Peyer's patch (tissue), 4 donors: Measurements from ENCODE around the gene RBMS1.

Experiments
- POLR2A ChIP-seq, 2 donors: fragments of 450-650 bp; IDR thresholded peaks; one replicate each; pipeline ENCODE4 v1.5.1; 2017; ENCODE audit warnings: antibody characterized with exemption in 2 of 2, mild to moderate bottlenecking in 2 of 2, moderate library complexity in 2 of 2
- TF ChIP-seq, protein P1 (sequence below), 6 experiments: fragments of 450-650 bp in 4 of 6; fragments of 200-600 bp in 2 of 6; sonication (generic) in 1 of 6; IDR thresholded peaks; one replicate each; pipeline ENCODE4 v1.5.1; 2017 to 2019; ENCODE audit warnings: antibody characterized with exemption in 6 of 6, mild to moderate bottlenecking in 3 of 6, moderate library complexity in 1 of 6

- TF ChIP-seq, protein P1, sequence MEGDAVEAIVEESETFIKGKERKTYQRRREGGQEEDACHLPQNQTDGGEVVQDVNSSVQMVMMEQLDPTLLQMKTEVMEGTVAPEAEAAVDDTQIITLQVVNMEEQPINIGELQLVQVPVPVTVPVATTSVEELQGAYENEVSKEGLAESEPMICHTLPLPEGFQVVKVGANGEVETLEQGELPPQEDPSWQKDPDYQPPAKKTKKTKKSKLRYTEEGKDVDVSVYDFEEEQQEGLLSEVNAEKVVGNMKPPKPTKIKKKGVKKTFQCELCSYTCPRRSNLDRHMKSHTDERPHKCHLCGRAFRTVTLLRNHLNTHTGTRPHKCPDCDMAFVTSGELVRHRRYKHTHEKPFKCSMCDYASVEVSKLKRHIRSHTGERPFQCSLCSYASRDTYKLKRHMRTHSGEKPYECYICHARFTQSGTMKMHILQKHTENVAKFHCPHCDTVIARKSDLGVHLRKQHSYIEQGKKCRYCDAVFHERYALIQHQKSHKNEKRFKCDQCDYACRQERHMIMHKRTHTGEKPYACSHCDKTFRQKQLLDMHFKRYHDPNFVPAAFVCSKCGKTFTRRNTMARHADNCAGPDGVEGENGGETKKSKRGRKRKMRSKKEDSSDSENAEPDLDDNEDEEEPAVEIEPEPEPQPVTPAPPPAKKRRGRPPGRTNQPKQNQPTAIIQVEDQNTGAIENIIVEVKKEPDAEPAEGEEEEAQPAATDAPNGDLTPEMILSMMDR (IDR thresholded peaks at IDR 0.05), result peak in 5 of 6 experiments; percentile 52 to 75 (median 67)
- peak in 1 of 2 donors; percentile 39 for TF ChIP-seq POLR2A (IDR thresholded peaks at IDR 0.05)
Observed at GRCh38 chr2:160269803-160270570, 223.6 kb downstream of the RBMS1 start.
